Activated CD4-positive, alpha-beta memory T cell treated with anti-CD3 and anti-CD28 coated beads for 36 hours (primary cell): ENCODE measurements around the gene VAC14. TPM values are rescaled to one million over a fixed set of nuclear protein-coding genes. Genes with fewer than 3 reads are reported as not detected.

Source experiments
- CTCF ChIA-PET: fragments of 350-600 bp; sonication (Branson Sonifier 250); formaldehyde crosslinking; loops from one replicate; lab custom pipeline; 2021; ENCODE audit warnings: antibody characterized with exemption, inconsistent platforms; lab: Charles Lee
- POLR2A ChIA-PET: fragments of 350-600 bp; sonication (Branson Sonifier 250); formaldehyde crosslinking; loops from one replicate; lab custom pipeline; 2021; ENCODE audit warnings: antibody characterized with exemption; lab: Charles Lee
- DNase-seq: peaks from one replicate; pipeline ENCODE4 v3.0.0-alpha.2; 2020
- H3K27ac Mint-ChIP-seq: one replicate; pipeline ENCODE4 v1.8.0; 2021; ENCODE audit warnings: mixed read lengths
- H3K27me3 Mint-ChIP-seq: one replicate; pipeline ENCODE4 v1.8.0; 2021; ENCODE audit warnings: mixed read lengths
- H3K36me3 Mint-ChIP-seq: one replicate; pipeline ENCODE4 v1.8.0; 2021; ENCODE audit warnings: mixed read lengths
- H3K4me1 Mint-ChIP-seq: one replicate; pipeline ENCODE4 v1.8.0; 2021; ENCODE audit warnings: low read depth, mixed read lengths
- H3K4me3 Mint-ChIP-seq: one replicate; pipeline ENCODE4 v1.8.0; 2021; ENCODE audit warnings: mild to moderate bottlenecking, mixed read lengths
- H3K9me3 Mint-ChIP-seq: one replicate; pipeline ENCODE4 v1.8.0; 2021; ENCODE audit warnings: mixed read lengths
- intact Hi-C: fragments of 100-400 bp; cut with micrococcal nuclease; formaldehyde crosslinking; loops from one replicate; pipeline ENCODE4 v1.15.1; 2023
- total RNA-seq, 2 experiments: library from RNA; stranded (reverse); gene quantifications; one replicate each; pipeline ENCODE4 v1.2.3, GENCODE V29; 2021

Gene VAC14
- total RNA-seq, 2 experiments from 2014 or later = 22.2 to 25.0 TPM

- Mint-ChIP-seq H3K4me1 (peaks cover 50% of the 10 kb centered on the region), H3K9me3 (peaks cover 4% of the 10 kb centered on the region), H3K27me3 (no peaks in the 10 kb centered on the region), H3K4me3 (no peak overlapping the region), H3K36me3 (peaks cover 24% of the 10 kb centered on the region), H3K27ac (peak overlapping the region; percentile 63)
- ChIA-PET CTCF (interaction anchor here (0.6 to 1.9 kb wide), 2 partner anchors 32 to 106 kb away, joined by 3 to 8 read pairs; no protein-coding TSS in a partner anchor), POLR2A (no interaction called here)
- intact Hi-C loops = loop anchor here (2.0 to 10.0 kb wide), 2 partner anchors 55 to 61 kb away; partner anchors contain the start of genes MTSS2 and VAC14
- DNase-seq = no peak
Measured at GRCh38 chr16:70739389-70739788, 61.6 kb downstream of the VAC14 start.

GRCh38 chr16:70738083-70738977, 62.6 kb downstream of the VAC14 start:
- Mint-ChIP-seq H3K36me3 (peaks cover 15% of the 10 kb centered on the region), H3K27ac (peak overlapping the region; percentile 92), H3K27me3 (no peaks in the 10 kb centered on the region), H3K4me3 (peak overlapping the region; percentile 40), H3K9me3 (peaks cover under 1% of the 10 kb centered on the region), H3K4me1 (peaks cover 50% of the 10 kb centered on the region)
- POLR2A ChIA-PET = interaction anchor here (0.7 to 1.2 kb wide), 2 partner anchors 13 to 33 kb away, joined by 3 read pairs; no protein-coding TSS in a partner anchor
- peak; percentile 61 for DNase-seq
- CTCF ChIA-PET = interaction anchor here (0.8 to 1.9 kb wide), 6 partner anchors 9 to 59 kb away, joined by 3 to 8 read pairs (median 4); no protein-coding TSS in a partner anchor
- intact Hi-C loops = loop anchor here (2.0 to 10.0 kb wide), 2 partner anchors 54 to 62 kb away; partner anchors contain the start of genes MTSS2 and VAC14

- peak; percentile 90 for DNase-seq
- intact Hi-C loops = loop anchor here (1.0 to 10.0 kb wide), 4 partner anchors 10 to 63 kb away; partner anchors contain the start of genes MTSS2 and VAC14
- Mint-ChIP-seq H3K27ac (peak overlapping the region; percentile 92), H3K4me3 (peak overlapping the region; percentile 40), H3K36me3 (peaks cover 7% of the 10 kb centered on the region), H3K9me3 (no peaks in the 10 kb centered on the region), H3K4me1 (peaks cover 50% of the 10 kb centered on the region), H3K27me3 (no peaks in the 10 kb centered on the region)
- ChIA-PET CTCF (interaction anchor here (0.7 to 1.9 kb wide), 7 partner anchors 9 to 827 kb away, joined by 3 to 8 read pairs (median 4); no protein-coding TSS in a partner anchor), POLR2A (interaction anchor here (1.2 kb wide), 2 partner anchors 34 to 50 kb away, joined by 3 to 4 read pairs; no protein-coding TSS in a partner anchor)
Measured at GRCh38 chr16:70737377-70738082, 63.4 kb downstream of the VAC14 start.

- H3K27ac Mint-ChIP-seq = peak overlapping the region; percentile 92
- peaks cover 6% of the 10 kb centered on the region for H3K36me3 Mint-ChIP-seq
- no peaks in the 10 kb centered on the region for H3K9me3 Mint-ChIP-seq
- CTCF ChIA-PET = interaction anchor here (0.7 to 1.6 kb wide), 3 partner anchors 13 to 826 kb away, joined by 3 to 5 read pairs (median 4); no protein-coding TSS in a partner anchor
- intact Hi-C loops = loop anchor here (1.0 to 10.0 kb wide), 3 partner anchors 11 to 52 kb away; partner anchors contain the start of gene MTSS2
- peak; percentile 40 for DNase-seq
- peaks cover 50% of the 10 kb centered on the region for H3K4me1 Mint-ChIP-seq
- POLR2A ChIA-PET = interaction anchor here (1.2 kb wide), 2 partner anchors 34 to 50 kb away, joined by 3 to 4 read pairs; no protein-coding TSS in a partner anchor
- no peaks in the 10 kb centered on the region for H3K27me3 Mint-ChIP-seq
- no peak overlapping the region for H3K4me3 Mint-ChIP-seq
Measured at GRCh38 chr16:70736465-70737376, 64.2 kb downstream of the VAC14 start.

GRCh38 chr16:70735141-70735979, 65.6 kb downstream of the VAC14 start:
- H3K27ac Mint-ChIP-seq = no peak overlapping the region
- H3K27me3 Mint-ChIP-seq = no peaks in the 10 kb centered on the region
- intact Hi-C loops = loop anchor here (10.0 kb wide), 1 partner anchor 51 kb away; the partner anchor contains the start of gene MTSS2
- H3K4me1 Mint-ChIP-seq = peaks cover 37% of the 10 kb centered on the region
- ChIA-PET CTCF (interaction anchor here (0.6 to 1.3 kb wide), 2 partner anchors 36 kb away, joined by 4 to 7 read pairs; no protein-coding TSS in a partner anchor), POLR2A (interaction anchor here (0.6 kb wide), 1 partner anchor 334 kb away, joined by 5 read pairs; no protein-coding TSS in a partner anchor)
- H3K4me3 Mint-ChIP-seq = no peak overlapping the region
- H3K9me3 Mint-ChIP-seq = no peaks in the 10 kb centered on the region
- DNase-seq = no peak
- peaks cover 5% of the 10 kb centered on the region for H3K36me3 Mint-ChIP-seq

- CTCF ChIA-PET = interaction anchor here (0.6 to 1.3 kb wide), 2 partner anchors 33 to 37 kb away, joined by 3 to 7 read pairs; no protein-coding TSS in a partner anchor
- Mint-ChIP-seq H3K27me3 (no peaks in the 10 kb centered on the region), H3K27ac (no peak overlapping the region), H3K36me3 (peaks cover 12% of the 10 kb centered on the region), H3K4me1 (peaks cover 35% of the 10 kb centered on the region), H3K4me3 (no peak overlapping the region), H3K9me3 (no peaks in the 10 kb centered on the region)
- DNase-seq = no peak
- intact Hi-C loops = loop anchor here (10.0 kb wide), 1 partner anchor 50 kb away; the partner anchor contains the start of gene MTSS2
- POLR2A ChIA-PET = interaction anchor here (0.6 kb wide), 1 partner anchor 333 kb away, joined by 5 read pairs; no protein-coding TSS in a partner anchor
Measured at GRCh38 chr16:70734522-70735095, 66.3 kb downstream of the VAC14 start.

GRCh38 chr16:70730944-70731343, 70.0 kb downstream of the VAC14 start:
- intact Hi-C loops = loop anchor here (10.0 kb wide), 1 partner anchor 46 kb away; the partner anchor contains the start of gene MTSS2
- Mint-ChIP-seq H3K36me3 (peaks cover 16% of the 10 kb centered on the region), H3K9me3 (no peaks in the 10 kb centered on the region), H3K27ac (no peak overlapping the region), H3K4me1 (no peaks in the 10 kb centered on the region), H3K27me3 (no peaks in the 10 kb centered on the region), H3K4me3 (no peak overlapping the region)
- no peak for DNase-seq
- ChIA-PET POLR2A (no interaction called here), CTCF (interaction anchor here (1.0 kb wide), 1 partner anchor 40 kb away, joined by 3 read pairs; no protein-coding TSS in a partner anchor)

GRCh38 chr16:70730031-70730430, 70.9 kb downstream of the VAC14 start:
- Mint-ChIP-seq H3K4me1 (no peaks in the 10 kb centered on the region), H3K9me3 (no peaks in the 10 kb centered on the region), H3K27ac (no peak overlapping the region), H3K4me3 (no peak overlapping the region), H3K27me3 (no peaks in the 10 kb centered on the region), H3K36me3 (peaks cover 16% of the 10 kb centered on the region)
- no peak for DNase-seq
- intact Hi-C loops = loop anchor here (10.0 kb wide), 1 partner anchor 45 kb away; the partner anchor contains the start of gene MTSS2
- ChIA-PET POLR2A (no interaction called here), CTCF (interaction anchor here (1.0 kb wide), 1 partner anchor 41 kb away, joined by 3 read pairs; no protein-coding TSS in a partner anchor)

GRCh38 chr16:70729292-70729691, 71.7 kb downstream of the VAC14 start:
- POLR2A ChIA-PET = no interaction called here
- no peaks in the 10 kb centered on the region for H3K4me1 Mint-ChIP-seq

More at GRCh38 chr16:70729292-70729691, 71.7 kb downstream of the VAC14 start:
- H3K4me3 Mint-ChIP-seq = no peak overlapping the region
- H3K27ac Mint-ChIP-seq = no peak overlapping the region
- no peaks in the 10 kb centered on the region for H3K27me3 Mint-ChIP-seq
- H3K36me3 Mint-ChIP-seq = peaks cover 16% of the 10 kb centered on the region
- intact Hi-C loops = no loop called here
- CTCF ChIA-PET = no interaction called here
- H3K9me3 Mint-ChIP-seq = no peaks in the 10 kb centered on the region
- DNase-seq = no peak
